Activated naive CD8-positive, alpha-beta T cell treated with anti-CD3 and anti-CD28 coated beads, Interleukin-2, amount 50 U/mL, for 24 hours (primary cell): ENCODE measurements around the gene TPSB2.
"Not testable (repeated sequence)": the region's sequence is repeated elsewhere in the genome, so short reads cannot be mapped to it uniquely, and the experiment has no call there.

ENCODE experiments used
- ATAC-seq: fragments of 150-1000 bp; cut with Tn5 transposase; one replicate; pipeline ENCODE4 v1.10.0; 2021
- DNase-seq: peaks from one replicate; pipeline ENCODE4 v3.0.0; 2021
- H3K27ac Mint-ChIP-seq: one replicate; pipeline ENCODE4 v1.8.0; 2021; ENCODE audit warnings: mild to moderate bottlenecking, mixed read lengths
- H3K27me3 Mint-ChIP-seq: one replicate; pipeline ENCODE4 v1.8.0; 2021; ENCODE audit warnings: mixed read lengths
- H3K36me3 Mint-ChIP-seq: one replicate; pipeline ENCODE4 v1.8.0; 2021; ENCODE audit warnings: low read depth, mixed read lengths
- H3K4me1 Mint-ChIP-seq: one replicate; pipeline ENCODE4 v1.8.0; 2021; ENCODE audit warnings: mixed read lengths
- H3K4me3 Mint-ChIP-seq: one replicate; pipeline ENCODE4 v1.8.0; 2021; ENCODE audit warnings: mild to moderate bottlenecking, moderate library complexity, mixed read lengths
- H3K9me3 Mint-ChIP-seq: one replicate; pipeline ENCODE4 v1.8.0; 2021; ENCODE audit warnings: mixed read lengths

TPSB2 gene

GRCh38 chr16:1212616-1213194 lies 17.3 kb downstream of the TPSB2 start:
- Mint-ChIP-seq H3K4me3 (no peak overlapping the region), H3K4me1 (no peaks in the 10 kb centered on the region), H3K27me3 (no peaks in the 10 kb centered on the region), H3K9me3 (no peaks in the 10 kb centered on the region), H3K36me3 (no peaks in the 10 kb centered on the region), H3K27ac (no peak overlapping the region)
- no peak for ATAC-seq
- DNase-seq, result no peak

- no peak overlapping the region for H3K4me3 Mint-ChIP-seq
Measured at GRCh38 chr16:1211451-1212268, 18.3 kb downstream of the TPSB2 start.

DNA sequence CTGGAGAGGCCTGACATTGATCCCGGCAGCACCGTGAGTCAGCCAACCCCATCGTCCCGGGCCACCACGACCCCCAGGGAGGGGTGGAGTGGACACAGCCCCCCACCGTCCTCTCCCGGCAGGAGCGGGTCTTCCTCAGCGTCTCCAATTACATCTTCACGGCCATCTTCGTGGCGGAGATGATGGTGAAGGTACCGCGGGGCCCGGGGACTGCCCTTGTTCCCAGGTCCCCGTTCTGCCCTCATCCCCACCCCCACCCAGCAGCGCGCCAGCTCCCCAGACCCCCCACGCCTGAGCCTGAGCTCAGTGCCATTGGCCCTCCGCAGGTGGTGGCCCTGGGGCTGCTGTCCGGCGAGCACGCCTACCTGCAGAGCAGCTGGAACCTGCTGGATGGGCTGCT lies 19.5 kb downstream of the TPSB2 start:
- no peaks in the 10 kb centered on the region for H3K4me1 Mint-ChIP-seq
- no peaks in the 10 kb centered on the region for H3K36me3 Mint-ChIP-seq
- no peak overlapping the region for H3K4me3 Mint-ChIP-seq
- ATAC-seq, result no peak
- no peak for DNase-seq
- H3K27ac Mint-ChIP-seq, result no peak overlapping the region
- no peaks in the 10 kb centered on the region for H3K9me3 Mint-ChIP-seq
- H3K27me3 Mint-ChIP-seq, result no peaks in the 10 kb centered on the region

More at GRCh38 chr16:1211451-1212268, 18.3 kb downstream of the TPSB2 start:
- Mint-ChIP-seq H3K36me3 (no peaks in the 10 kb centered on the region), H3K27ac (no peak overlapping the region), H3K9me3 (no peaks in the 10 kb centered on the region), H3K4me1 (no peaks in the 10 kb centered on the region), H3K27me3 (no peaks in the 10 kb centered on the region)
- DNase-seq (no peak), ATAC-seq (no peak)

DNA sequence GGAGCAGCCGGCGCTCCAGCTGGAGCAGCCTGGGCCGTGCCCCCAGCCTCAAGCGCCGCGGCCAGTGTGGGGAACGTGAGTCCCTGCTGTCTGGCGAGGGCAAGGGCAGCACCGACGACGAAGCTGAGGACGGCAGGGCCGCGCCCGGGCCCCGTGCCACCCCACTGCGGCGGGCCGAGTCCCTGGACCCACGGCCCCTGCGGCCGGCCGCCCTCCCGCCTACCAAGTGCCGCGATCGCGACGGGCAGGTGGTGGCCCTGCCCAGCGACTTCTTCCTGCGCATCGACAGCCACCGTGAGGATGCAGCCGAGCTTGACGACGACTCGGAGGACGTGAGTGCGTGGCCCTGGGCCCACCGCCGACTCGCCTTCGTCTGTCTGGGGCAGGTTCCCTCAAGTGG lies 20.9 kb downstream of the TPSB2 start:
- ATAC-seq, result no peak
- Mint-ChIP-seq H3K27ac (no peak overlapping the region), H3K4me1 (no peaks in the 10 kb centered on the region), H3K4me3 (no peak overlapping the region), H3K36me3 (no peaks in the 10 kb centered on the region), H3K9me3 (no peaks in the 10 kb centered on the region), H3K27me3 (no peaks in the 10 kb centered on the region)
- no peak for DNase-seq

DNA sequence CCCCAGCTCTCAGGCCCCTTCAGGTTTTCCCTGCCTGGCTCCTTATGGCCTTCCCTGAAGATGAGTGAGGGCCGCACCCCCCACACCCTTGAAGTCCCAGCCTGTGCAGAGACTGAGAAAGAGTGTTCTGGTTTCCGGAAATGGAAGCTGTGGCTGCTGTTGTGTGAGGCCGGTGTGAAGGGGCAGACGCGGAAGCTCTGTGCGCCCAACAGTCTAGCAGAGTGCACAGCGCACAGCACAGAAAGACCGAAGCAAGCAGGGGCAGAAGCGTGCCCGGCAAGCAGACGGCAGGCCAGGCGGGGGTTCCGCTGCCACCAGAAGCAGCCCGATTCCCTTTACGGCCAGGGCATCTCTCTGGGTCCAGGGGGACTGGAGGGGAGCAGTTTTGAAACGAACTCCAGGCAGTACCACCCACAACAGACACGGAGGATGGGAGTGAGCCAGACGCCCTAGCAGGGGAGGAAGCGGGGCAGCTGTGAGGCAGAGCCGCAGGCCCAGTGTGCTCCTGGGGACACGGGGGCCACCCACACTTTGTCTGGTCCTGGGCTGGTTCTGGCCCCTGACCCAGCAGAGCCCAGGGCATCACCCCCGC lies 21.6 kb downstream of the TPSB2 start:
- no peak overlapping the region for H3K27ac Mint-ChIP-seq
- no peaks in the 10 kb centered on the region for H3K9me3 Mint-ChIP-seq
- H3K27me3 Mint-ChIP-seq, result no peaks in the 10 kb centered on the region
- H3K4me3 Mint-ChIP-seq, result peak overlapping the region; percentile 6
- H3K4me1 Mint-ChIP-seq, result no peaks in the 10 kb centered on the region
- no peaks in the 10 kb centered on the region for H3K36me3 Mint-ChIP-seq
- no peak for ATAC-seq
- DNase-seq, result no peak

DNA sequence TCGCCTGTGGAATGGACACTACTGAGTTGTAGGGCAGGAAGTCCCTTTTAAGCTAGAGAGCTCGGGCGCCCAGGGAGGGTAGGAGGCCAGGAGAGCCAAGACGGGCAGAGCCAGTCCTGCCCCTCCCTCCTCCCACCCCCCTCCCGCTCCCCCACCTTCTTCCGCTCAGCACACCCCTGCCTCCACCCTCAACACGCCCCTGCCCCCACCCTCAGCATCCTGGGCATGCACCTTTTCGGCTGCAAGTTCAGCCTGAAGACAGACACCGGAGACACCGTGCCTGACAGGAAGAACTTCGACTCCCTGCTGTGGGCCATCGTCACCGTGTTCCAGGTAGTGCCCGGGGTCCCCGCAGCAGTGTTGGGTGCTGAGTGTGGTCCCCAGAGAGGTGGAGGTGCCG lies 23.2 kb downstream of the TPSB2 start:
- no peaks in the 10 kb centered on the region for H3K9me3 Mint-ChIP-seq
- H3K27me3 Mint-ChIP-seq, result no peaks in the 10 kb centered on the region
- no peak overlapping the region for H3K27ac Mint-ChIP-seq
- H3K4me3 Mint-ChIP-seq, result no peak overlapping the region
- no peaks in the 10 kb centered on the region for H3K4me1 Mint-ChIP-seq
- H3K36me3 Mint-ChIP-seq, result no peaks in the 10 kb centered on the region
- no peak for DNase-seq
- no peak for ATAC-seq

DNA sequence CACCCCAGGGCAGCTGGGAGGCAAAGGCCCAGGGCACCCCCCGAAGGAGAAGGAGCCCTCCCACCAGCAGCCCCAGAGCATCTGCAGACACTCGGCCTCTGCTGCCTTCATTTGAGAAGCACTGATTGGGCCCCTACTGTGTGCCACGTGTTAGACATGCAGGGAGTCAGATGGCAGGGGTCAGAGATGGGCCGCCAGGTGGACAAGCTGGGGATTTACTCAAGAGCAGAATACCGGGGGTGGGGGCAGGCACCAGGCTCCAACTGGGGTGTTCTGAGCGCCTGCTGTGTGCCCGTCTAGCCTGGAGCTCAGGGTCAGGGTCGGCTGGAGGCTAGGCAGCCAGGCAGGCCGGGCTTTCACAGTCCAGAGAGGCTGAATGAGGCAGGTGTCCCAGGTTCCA lies 23.7 kb downstream of the TPSB2 start:
- no peaks in the 10 kb centered on the region for H3K4me1 Mint-ChIP-seq
- no peaks in the 10 kb centered on the region for H3K27me3 Mint-ChIP-seq
- H3K36me3 Mint-ChIP-seq, result no peaks in the 10 kb centered on the region
- no peak for ATAC-seq
- no peak for DNase-seq
- H3K27ac Mint-ChIP-seq, result no peak overlapping the region
- no peak overlapping the region for H3K4me3 Mint-ChIP-seq
- H3K9me3 Mint-ChIP-seq, result no peaks in the 10 kb centered on the region

DNA sequence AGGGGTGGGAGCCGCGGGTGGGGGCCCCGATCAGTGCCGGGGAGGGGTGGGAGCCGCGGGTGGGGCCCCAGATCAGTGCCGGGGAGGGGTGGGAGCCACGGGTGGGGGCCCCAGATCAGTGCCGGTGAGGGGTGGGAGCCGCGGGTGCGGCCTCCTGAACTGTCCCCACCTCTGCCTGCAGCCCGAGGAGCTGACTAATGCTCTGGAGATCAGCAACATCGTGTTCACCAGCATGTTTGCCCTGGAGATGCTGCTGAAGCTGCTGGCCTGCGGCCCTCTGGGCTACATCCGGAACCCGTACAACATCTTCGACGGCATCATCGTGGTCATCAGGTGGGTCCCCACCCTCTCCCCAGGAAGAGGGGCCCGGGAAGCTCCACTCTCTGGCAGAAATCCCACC lies 25.1 kb downstream of the TPSB2 start:
- DNase-seq, result no peak
- H3K4me1 Mint-ChIP-seq, result no peaks in the 10 kb centered on the region
- H3K27me3 Mint-ChIP-seq, result no peaks in the 10 kb centered on the region
- no peaks in the 10 kb centered on the region for H3K9me3 Mint-ChIP-seq
- no peak overlapping the region for H3K27ac Mint-ChIP-seq
- no peak overlapping the region for H3K4me3 Mint-ChIP-seq
- no peak for ATAC-seq
- H3K36me3 Mint-ChIP-seq, result no peaks in the 10 kb centered on the region

- no peak for DNase-seq
- no peaks in the 10 kb centered on the region for H3K27me3 Mint-ChIP-seq
- no peaks in the 10 kb centered on the region for H3K36me3 Mint-ChIP-seq
- no peaks in the 10 kb centered on the region for H3K4me1 Mint-ChIP-seq
- H3K9me3 Mint-ChIP-seq, result no peaks in the 10 kb centered on the region
- no peak for ATAC-seq
- no peak overlapping the region for H3K4me3 Mint-ChIP-seq
- no peak overlapping the region for H3K27ac Mint-ChIP-seq
Measured at GRCh38 chr16:1202274-1202673, 27.7 kb downstream of the TPSB2 start.

- no peaks in the 10 kb centered on the region for H3K4me1 Mint-ChIP-seq
- no peak overlapping the region for H3K4me3 Mint-ChIP-seq
Measured at GRCh38 chr16:1201444-1201843, 28.5 kb downstream of the TPSB2 start.

DNA sequence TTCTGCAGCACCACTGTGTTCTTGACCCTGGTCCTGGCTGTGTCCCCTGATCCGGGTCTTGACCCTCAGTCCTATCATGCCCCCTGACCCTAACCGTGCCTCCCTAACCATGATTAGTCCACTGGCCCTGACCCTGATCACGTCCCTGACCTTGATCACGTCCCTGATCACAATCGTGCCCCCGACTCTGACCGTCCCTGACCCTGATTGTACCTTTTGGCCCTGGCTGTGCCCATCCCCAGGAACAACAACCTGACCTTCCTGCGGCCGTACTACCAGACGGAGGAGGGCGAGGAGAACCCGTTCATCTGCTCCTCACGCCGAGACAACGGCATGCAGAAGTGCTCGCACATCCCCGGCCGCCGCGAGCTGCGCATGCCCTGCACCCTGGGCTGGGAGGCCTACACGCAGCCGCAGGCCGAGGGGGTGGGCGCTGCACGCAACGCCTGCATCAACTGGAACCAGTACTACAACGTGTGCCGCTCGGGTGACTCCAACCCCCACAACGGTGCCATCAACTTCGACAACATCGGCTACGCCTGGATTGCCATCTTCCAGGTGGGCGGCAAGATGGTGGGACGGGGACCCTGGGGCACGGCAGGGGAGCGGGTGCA lies 29.9 kb downstream of the TPSB2 start:
- Mint-ChIP-seq H3K27ac (no peak overlapping the region), H3K4me3 (no peak overlapping the region), H3K36me3 (no peaks in the 10 kb centered on the region), H3K9me3 (no peaks in the 10 kb centered on the region), H3K4me1 (no peaks in the 10 kb centered on the region), H3K27me3 (no peaks in the 10 kb centered on the region)
- ATAC-seq (no peak), DNase-seq (no peak)

More at GRCh38 chr16:1201444-1201843, 28.5 kb downstream of the TPSB2 start:
- ATAC-seq, result no peak
- Mint-ChIP-seq H3K36me3 (no peaks in the 10 kb centered on the region), H3K27me3 (no peaks in the 10 kb centered on the region), H3K9me3 (no peaks in the 10 kb centered on the region), H3K27ac (no peak overlapping the region)
- no peak for DNase-seq

DNA sequence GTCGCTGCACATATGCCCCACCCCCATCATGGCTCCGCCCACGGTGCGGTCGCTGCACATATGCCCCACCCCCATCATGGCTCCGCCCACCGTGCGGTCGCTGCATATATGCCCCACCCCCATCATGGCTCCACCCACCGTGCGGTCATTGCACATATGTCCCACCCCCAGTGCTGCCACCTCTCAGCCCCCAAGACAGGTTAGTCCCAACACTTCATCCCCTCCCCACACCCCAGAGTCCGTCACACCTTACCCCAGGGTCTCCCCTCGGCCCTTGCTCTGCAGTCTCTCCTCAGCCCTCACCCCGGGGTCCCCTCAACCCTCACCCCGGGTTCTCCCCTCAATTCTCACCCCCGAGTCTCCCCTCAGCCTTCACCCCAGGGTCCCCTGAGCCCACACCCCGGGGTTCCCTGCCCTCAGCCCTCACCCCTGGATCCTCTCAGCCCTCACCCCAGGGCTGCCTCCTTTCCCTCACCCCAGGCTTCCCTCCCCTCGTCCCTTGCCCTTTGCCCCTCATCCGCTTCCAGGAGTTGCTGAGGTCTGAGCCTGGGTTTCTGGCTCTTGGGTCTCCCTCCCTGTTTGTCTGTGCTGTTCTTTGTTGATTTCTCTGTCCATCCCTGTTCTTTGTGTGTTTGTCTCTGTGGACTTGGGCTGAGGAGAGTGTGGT lies 30.5 kb downstream of the TPSB2 start:
- ATAC-seq (no peak), DNase-seq (no peak)
- H3K27me3 Mint-ChIP-seq, result no peaks in the 10 kb centered on the region
- no peaks in the 10 kb centered on the region for H3K36me3 Mint-ChIP-seq
- H3K9me3 Mint-ChIP-seq, result no peaks in the 10 kb centered on the region
- no peak overlapping the region for H3K4me3 Mint-ChIP-seq
- no peak overlapping the region for H3K27ac Mint-ChIP-seq
- no peaks in the 10 kb centered on the region for H3K4me1 Mint-ChIP-seq

GRCh38 chr16:1198671-1199346 lies 31.2 kb downstream of the TPSB2 start:
- not testable (repeated sequence) for H3K36me3 Mint-ChIP-seq, ATAC-seq, H3K4me3 Mint-ChIP-seq, DNase-seq, H3K9me3 Mint-ChIP-seq, H3K27ac Mint-ChIP-seq, H3K4me1 Mint-ChIP-seq, H3K27me3 Mint-ChIP-seq

DNA sequence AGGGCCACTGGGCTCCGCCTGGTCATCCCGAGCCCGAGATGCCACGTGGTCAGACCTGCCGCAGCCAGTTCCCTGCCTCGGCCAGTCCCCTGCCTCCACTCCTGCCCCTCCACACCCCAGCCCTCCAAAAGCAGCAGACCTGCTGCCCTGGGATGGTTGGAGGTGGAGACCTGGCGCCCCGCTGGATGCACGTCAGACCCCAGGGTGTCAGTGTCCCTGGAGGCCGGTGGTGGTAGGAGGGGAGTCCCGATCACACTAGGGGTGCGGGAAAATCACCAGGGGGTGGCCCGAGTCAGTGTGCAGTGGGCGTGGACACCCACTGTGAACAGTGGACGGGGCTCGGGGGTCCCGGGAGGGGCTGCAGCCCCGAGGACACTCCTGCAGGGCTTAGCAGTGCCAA lies 31.8 kb downstream of the TPSB2 start:
- no peaks in the 10 kb centered on the region for H3K27me3 Mint-ChIP-seq
- no peak overlapping the region for H3K27ac Mint-ChIP-seq
- DNase-seq (no peak), ATAC-seq (no peak)
- no peaks in the 10 kb centered on the region for H3K36me3 Mint-ChIP-seq
- H3K4me1 Mint-ChIP-seq, result no peaks in the 10 kb centered on the region
- no peaks in the 10 kb centered on the region for H3K9me3 Mint-ChIP-seq
- no peak overlapping the region for H3K4me3 Mint-ChIP-seq
